GM21390 (cell line): ENCODE data around the gene DTX4.

ENCODE experiments used
- ATAC-seq: cut with Tn5 transposase; IDR thresholded peaks from one replicate; pipeline ENCODE4 v1.9.1; 2021; ENCODE audit not compliant: unreplicated experiment

Gene DTX4

DNA sequence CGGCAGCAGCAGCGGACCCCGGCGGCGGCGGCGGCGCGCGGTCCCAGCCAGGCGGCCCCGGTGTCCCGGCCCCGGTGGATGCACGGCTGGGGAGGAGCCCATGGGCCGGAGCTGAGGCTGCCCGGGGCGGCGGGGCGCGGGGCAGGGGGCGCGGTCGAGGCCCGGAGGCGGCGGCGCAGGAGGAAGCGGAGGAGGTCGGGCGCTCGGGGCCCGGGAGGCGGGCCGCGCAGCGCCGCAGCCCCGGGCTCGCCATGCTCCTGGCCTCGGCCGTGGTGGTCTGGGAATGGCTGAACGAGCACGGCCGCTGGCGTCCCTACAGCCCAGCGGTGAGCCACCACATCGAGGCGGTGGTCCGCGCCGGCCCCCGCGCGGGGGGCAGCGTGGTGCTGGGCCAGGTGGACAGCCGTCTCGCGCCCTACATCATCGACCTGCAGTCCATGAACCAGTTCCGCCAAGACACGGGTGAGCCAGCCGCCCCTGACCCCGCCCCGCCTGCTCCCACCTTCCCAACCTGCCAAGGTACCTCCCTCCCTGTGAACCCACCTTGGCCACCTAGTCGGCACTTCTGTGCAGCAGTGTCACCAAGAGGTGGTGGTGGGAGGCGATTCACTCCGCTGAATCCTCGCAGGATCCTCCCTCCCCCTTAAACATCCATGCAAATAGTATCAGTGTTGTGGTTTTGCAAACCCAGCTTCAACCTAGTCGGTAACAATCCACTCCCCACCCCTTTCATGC lies 580 bp downstream of the DTX4 start:
- ATAC-seq = peak; percentile 35

- peak; percentile 0 for ATAC-seq
Observed at GRCh38 chr11:59173080-59173963, 1.4 kb downstream of the DTX4 start.

GRCh38 chr11:59173964-59174663 lies 2.2 kb downstream of the DTX4 start:
- no peak for ATAC-seq

DNA sequence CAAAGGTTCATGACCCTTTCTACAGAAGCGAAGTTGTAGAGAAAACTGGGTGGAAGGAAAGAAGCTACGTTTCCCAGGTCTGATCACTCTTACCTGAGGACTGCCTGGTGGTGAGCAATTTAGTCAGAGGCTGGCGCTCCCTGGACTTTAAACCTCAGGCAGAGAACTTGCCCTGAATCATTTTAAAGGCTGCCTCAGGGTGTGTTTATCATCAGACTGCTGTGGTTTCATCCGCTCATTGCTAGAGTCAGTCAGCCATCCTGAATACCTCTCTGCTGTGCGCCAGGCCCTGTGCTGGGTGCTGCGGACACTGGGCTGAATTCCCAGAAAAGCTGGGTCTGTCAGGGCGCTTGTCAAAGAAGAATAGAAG lies 2.7 kb downstream of the DTX4 start:
- ATAC-seq = no peak

DNA sequence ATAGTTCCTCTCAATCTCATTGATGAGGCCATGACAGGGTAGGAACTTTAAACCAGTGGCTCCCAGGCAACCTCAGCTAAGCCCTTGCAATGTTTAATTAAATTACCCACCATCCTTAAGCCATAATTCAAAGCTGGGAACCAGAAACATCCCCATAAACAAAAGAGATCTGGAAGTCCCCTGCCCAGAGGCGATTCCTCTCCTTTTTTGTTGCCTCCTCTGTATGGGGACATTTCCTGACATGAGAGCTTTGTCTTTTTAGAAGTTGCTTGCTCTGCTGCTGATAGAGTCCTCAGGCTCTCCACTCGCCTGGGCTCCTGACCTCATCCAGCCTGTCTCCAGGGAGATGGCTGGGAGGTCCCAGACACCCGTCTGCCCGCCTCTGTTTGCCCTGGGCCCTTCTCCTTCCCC lies 3.2 kb downstream of the DTX4 start:
- ATAC-seq = no peak

- no peak for ATAC-seq
Observed at GRCh38 chr11:59176330-59176729, 4.4 kb downstream of the DTX4 start.

DNA sequence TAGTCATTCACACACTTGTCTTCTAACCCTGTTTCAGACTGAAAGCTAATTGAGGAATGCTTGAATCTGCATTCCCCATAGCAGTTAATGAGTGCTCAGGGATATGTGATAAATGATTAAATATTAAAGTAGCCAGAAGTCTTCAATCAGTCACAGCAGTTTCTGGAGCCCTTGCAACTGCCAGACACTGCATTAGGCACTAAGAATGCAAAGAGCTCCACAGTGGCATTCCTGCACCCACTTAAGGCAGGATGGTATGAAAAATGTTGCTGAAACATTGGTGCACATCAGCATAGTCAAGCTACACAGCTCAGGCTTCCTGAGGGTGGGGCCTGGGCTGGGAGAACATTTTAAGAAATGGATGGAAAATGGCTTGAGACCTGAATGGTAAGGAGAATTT lies 6.5 kb downstream of the DTX4 start:
- no peak for ATAC-seq

DNA sequence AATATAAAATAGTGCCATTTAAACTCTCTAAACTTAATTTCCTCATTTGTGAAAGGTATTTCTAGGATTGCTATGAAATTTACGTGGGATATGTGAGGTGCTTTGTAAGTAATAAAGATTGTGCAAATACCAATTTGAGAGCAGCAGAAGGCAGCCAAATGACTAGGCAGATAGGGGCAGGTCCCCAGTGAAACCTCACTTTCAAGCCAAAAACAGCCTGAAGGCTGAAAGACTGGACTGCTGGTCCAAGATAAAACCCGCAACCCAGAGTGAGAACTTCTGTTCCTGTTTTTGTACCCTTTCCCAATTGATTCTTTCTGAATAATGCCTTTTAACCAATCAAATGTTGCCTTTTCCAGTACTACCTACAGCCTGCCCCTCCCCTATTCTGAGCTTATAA lies 7.2 kb downstream of the DTX4 start:
- ATAC-seq = no peak

GRCh38 chr11:59180168-59180776 lies 8.3 kb downstream of the DTX4 start:
- no peak for ATAC-seq

DNA sequence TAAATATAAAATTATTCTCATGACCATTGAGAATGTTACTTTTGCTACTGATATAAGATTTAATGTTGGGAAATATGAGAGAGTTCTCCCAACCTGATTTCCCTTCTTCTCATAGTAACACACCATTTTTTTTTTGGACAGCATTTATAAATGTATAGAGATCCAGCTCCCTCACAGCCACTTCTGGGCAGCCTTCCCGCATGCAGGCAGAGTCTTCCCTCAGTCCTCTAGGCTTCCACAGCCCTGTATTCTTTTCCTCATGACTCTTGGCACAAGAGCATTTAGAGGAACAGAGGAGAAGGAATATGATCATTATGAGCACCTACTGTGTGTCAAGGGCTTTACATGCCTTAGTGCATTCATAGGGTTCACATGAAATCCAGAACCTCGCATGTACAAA lies 9.0 kb downstream of the DTX4 start:
- ATAC-seq = no peak

GRCh38 chr11:59181746-59182456 lies 10.0 kb downstream of the DTX4 start:
- no peak for ATAC-seq

GRCh38 chr11:59182457-59183151 lies 10.7 kb downstream of the DTX4 start:
- ATAC-seq = no peak

DNA sequence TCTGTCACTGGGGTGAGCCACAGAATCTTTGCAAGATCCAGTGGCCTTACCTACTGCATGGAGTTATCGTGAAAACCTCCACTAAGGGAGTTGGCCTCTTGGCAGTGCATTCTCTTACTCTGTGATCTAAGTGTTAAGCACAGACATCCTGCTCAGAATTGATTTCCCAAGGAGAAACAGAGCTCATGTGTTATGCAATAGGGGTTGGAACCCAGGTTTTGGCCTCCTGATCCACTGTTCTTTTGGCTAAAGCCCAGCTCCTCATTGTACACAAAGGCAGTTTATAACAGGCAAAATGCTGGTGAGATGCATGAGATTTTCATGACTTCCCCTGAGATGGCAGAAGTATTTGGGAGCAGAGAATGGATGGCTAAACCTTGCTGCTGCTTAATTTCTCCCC lies 11.8 kb downstream of the DTX4 start:
- no peak for ATAC-seq

- ATAC-seq = no peak
Observed at GRCh38 chr11:59184691-59185339, 12.9 kb downstream of the DTX4 start.

DNA sequence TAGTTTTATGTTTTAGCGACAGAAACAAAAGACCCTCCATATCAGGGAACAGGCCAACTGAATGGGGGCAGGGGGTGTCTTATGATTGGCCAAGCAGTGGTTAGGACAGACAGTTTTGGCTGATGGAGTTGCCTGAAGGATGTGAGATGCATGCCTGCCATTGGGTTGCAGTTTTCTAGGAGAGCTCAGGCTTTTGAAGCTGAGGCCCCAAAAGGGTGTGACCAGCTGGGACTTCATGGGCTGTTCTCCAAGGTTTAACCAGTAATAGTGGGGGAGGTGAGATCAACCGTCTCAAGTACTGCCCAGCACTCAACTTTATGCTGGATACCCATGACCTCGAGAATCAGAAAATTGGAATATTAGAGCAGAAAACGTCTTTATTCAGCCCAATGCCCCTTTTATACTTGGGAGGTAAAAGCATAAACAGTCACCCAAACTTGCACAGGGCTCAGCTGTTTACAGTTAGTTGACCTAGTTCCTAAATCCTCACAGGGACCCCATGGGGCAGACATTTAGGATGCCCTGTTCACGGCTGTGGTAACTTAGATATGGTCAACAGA lies 13.5 kb downstream of the DTX4 start:
- no peak for ATAC-seq

DNA sequence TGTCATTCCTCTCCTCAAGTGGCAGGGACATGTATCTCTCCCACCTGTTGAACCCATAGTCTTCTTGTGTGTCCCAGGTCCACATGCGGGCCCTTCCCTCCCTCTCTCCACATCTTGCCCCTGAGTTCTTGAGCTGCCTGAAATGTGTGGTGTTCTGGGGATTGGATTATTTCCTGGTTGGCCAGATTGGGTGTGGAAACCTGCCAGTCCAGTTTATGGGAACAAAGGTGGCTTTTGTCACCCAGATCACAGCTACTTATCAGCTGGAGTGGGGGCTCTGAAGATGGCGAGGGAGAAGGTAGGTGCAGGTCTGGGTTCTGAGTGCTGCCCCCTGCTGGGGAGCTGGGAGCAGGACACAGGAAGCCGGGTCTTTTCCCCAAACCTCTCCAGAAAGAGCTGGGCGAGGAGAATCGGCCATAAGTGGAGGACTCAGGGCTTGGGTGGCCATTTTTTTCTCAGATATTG lies 14.2 kb downstream of the DTX4 start:
- ATAC-seq = peak; percentile 74

GRCh38 chr11:59187035-59187434 lies 15.1 kb downstream of the DTX4 start:
- no peak for ATAC-seq

- no peak for ATAC-seq
Observed at GRCh38 chr11:59187587-59187986, 15.7 kb downstream of the DTX4 start.

- no peak for ATAC-seq
Observed at GRCh38 chr11:59188954-59189353, 17.0 kb downstream of the DTX4 start.
